Astrocyte (in vitro differentiated cells and primary cell): ENCODE results near the gene PARD3B.

ENCODE experiments used
- CTCF ChIP-seq: IDR thresholded peaks from 2 replicates; pipeline ENCODE4 v1.5.1; 2011; ENCODE audit warnings: low read depth, mild to moderate bottlenecking, inconsistent platforms, low read length, moderate library complexity; ENCODE audit not compliant: insufficient read depth
- EZH2 ChIP-seq: IDR thresholded peaks from 2 replicates; pipeline ENCODE4 v1.6.1; 2012; ENCODE audit warnings: mild to moderate bottlenecking, low read length, inconsistent platforms; ENCODE audit not compliant: insufficient read depth

DNA sequence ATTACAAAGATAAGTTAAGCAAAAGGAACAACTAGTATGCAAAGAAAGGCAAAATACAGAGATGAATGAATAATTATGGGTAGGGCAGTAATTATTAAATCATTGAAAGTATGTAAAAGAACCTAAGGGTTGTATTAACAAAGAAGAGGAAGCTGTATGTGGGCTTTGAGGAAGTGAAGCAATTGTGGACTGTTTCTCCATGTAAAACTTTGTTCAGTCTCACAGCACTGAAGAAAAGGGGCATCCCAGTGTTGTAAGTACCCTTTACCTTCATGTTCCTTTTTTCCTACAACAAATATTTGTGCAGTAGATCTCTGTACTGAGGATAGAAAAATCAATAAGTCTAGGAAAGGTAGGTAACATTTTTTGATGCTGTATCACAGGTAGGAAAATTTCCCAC lies 748.3 kb downstream of the PARD3B start:
- TF ChIP-seq CTCF (no peak), EZH2 (no peak)
